K562 (cell line): ENCODE data around the gene LRRC10. TPM values are rescaled to one million over a fixed set of nuclear protein-coding genes. Genes with fewer than 3 reads are reported as not detected.
A peak's percentile ranks its signal among the peaks of the same experiment; 100 is the strongest.

Source experiments
- CHD2 ChIP-seq: IDR thresholded peaks from 2 replicates; pipeline ENCODE4 v1.6.1; 2011; ENCODE audit warnings: low read depth, low read length
- CREB3L1 ChIP-seq: fragments of 450-650 bp; IDR thresholded peaks from 2 replicates; pipeline ENCODE4 v1.6.1; 2014; ENCODE audit warnings: low read depth, mild to moderate bottlenecking, moderate library complexity, borderline replicate concordance
- ETV6 ChIP-seq, 3 experiments: fragments of 150-350 bp in 1 of 3; sonication (generic) in 1 of 3; formaldehyde crosslinking in 1 of 3; IDR thresholded peaks; 2 replicates each; pipeline versions ENCODE4 v1.6.1 to v1.8.0; 2014 to 2022; ENCODE audit warnings: borderline replicate concordance in 2 of 3, low read depth in 2 of 3, antibody characterized with exemption in 1 of 3, low read length in 1 of 3, mild to moderate bottlenecking in 1 of 3, missing genetic modification reagents in 1 of 3
- FOXA1 ChIP-seq: fragments of 450-650 bp; IDR thresholded peaks from 2 replicates; pipeline ENCODE4 v1.6.1; 2016; ENCODE audit warnings: mild to moderate bottlenecking, borderline replicate concordance
- KHSRP ChIP-seq: fragments of 450-650 bp; IDR thresholded peaks from 2 replicates; pipeline ENCODE4 v1.6.1; 2017
- KLF16 ChIP-seq: IDR thresholded peaks from 2 replicates; pipeline ENCODE4 v1.6.1; 2016; ENCODE audit warnings: antibody characterized with exemption
- MTF1 ChIP-seq: fragments of 250-450 bp; sonication (Bioruptor Pico); IDR thresholded peaks from 2 replicates; pipeline ENCODE4 v1.9.0; 2021; ENCODE audit warnings: moderate library complexity, mild to moderate bottlenecking, inconsistent platforms, borderline replicate concordance
- NR4A1 ChIP-seq, 2 experiments: fragments of 250-450 bp in 1 of 2; fragments of 450-650 bp in 1 of 2; sonication (Bioruptor Pico) in 1 of 2; IDR thresholded peaks; 2 replicates each; pipeline versions ENCODE4 v1.4.0 to v1.6.1; 2016 to 2020; ENCODE audit warnings: mild to moderate bottlenecking in 2 of 2, missing compliant biosample characterization in 1 of 2, missing genetic modification characterization in 1 of 2, moderate library complexity in 1 of 2
- RCOR1 ChIP-seq, 2 experiments: IDR thresholded peaks; 2 replicates each; pipeline ENCODE4 v1.6.1; 2012; ENCODE audit warnings: low read depth in 2 of 2, low read length in 2 of 2, borderline replicate concordance in 1 of 2, improper control_type of control experiment in 1 of 2
- SAFB ChIP-seq: fragments of 200-400 bp; formaldehyde crosslinking; IDR thresholded peaks from 2 replicates; pipeline ENCODE4 v1.6.1; 2017; ENCODE audit warnings: low read depth, low read length, borderline replicate concordance
- SPI1 ChIP-seq: IDR thresholded peaks from 2 replicates; pipeline ENCODE4 v1.6.1; 2011; ENCODE audit warnings: low read depth, low read length, control low read depth, borderline replicate concordance
- SRSF1 ChIP-seq: fragments of 200-400 bp; formaldehyde crosslinking; IDR thresholded peaks from 2 replicates; pipeline ENCODE4 v1.6.1; 2017; ENCODE audit warnings: mild to moderate bottlenecking, low read depth, low read length, moderate library complexity
- TAL1 ChIP-seq: fragments of 450-650 bp; IDR thresholded peaks from 2 replicates; pipeline ENCODE4 v1.6.1; 2016; ENCODE audit warnings: mild to moderate bottlenecking
- TEAD4 ChIP-seq, 2 experiments: sonication (generic) in 1 of 2; formaldehyde crosslinking in 1 of 2; IDR thresholded peaks; 2 replicates each; pipeline versions ENCODE4 v1.6.1 to v1.8.0; 2012 to 2022; ENCODE audit warnings: borderline replicate concordance in 1 of 2, inconsistent platforms in 1 of 2, low read length in 1 of 2, mild to moderate bottlenecking in 1 of 2, missing genetic modification reagents in 1 of 2
- ZKSCAN1 ChIP-seq: fragments of 150-350 bp; IDR thresholded peaks from 2 replicates; pipeline ENCODE4 v1.6.1; 2016; ENCODE audit warnings: low read depth, low read length
- polyA plus RNA-seq, 8 experiments: library from polyadenylated mRNA; depleted of rRNA in 4 of 8; stranded (reverse) in 5 of 8; unstranded in 3 of 8; fragments of >200 nt; fragmentation: Nextera tagmentation in 2 of 8; fragmentation: Illumina TruSeq in 1 of 8; extraction: Ambion mirVana in 2 of 8; extraction: Trizol in 1 of 8; gene quantifications; 2 replicates each; pipeline versions ENCODE4 v1.2.1 to v1.2.3, GENCODE V29; 2011 to 2014; ENCODE audit warnings: inconsistent platforms in 1 of 8, missing spikeins in 1 of 8
- total RNA-seq, 7 experiments: library from RNA; depleted of rRNA in 6 of 7; stranded (reverse); fragments of >200 nt in 6 of 7; fragmentation: Illumina TruSeq in 2 of 7; extraction: Trizol in 2 of 7; gene quantifications; 2 replicates each; pipeline versions ENCODE4 v1.2.1 to v1.2.3, GENCODE V29; 2011 to 2021; ENCODE audit warnings: low replicate concordance in 1 of 7
- TF ChIP-seq, protein P1 (sequence below): sonication (generic); formaldehyde crosslinking; IDR thresholded peaks from 2 replicates; pipeline ENCODE4 v1.8.0; 2023; ENCODE audit warnings: missing genetic modification reagents, mild to moderate bottlenecking, borderline replicate concordance
- TF ChIP-seq, protein P2 (sequence below): sonication (generic); formaldehyde crosslinking; IDR thresholded peaks from 2 replicates; pipeline ENCODE4 v1.8.0; 2022; ENCODE audit warnings: mild to moderate bottlenecking, missing genetic modification reagents
- TF ChIP-seq, protein P3 (sequence below): fragments of 250-450 bp; sonication (Bioruptor Pico); IDR thresholded peaks from 2 replicates; pipeline ENCODE4 v1.4.0; 2020; ENCODE audit warnings: borderline replicate concordance

LRRC10 gene
- total and polyA plus RNA-seq, 9 of the 15 experiments (the other 6 are each of a cell fraction or from before 2014, with no cell fraction given), result 0.09 TPM; not detected in 8

DNA sequence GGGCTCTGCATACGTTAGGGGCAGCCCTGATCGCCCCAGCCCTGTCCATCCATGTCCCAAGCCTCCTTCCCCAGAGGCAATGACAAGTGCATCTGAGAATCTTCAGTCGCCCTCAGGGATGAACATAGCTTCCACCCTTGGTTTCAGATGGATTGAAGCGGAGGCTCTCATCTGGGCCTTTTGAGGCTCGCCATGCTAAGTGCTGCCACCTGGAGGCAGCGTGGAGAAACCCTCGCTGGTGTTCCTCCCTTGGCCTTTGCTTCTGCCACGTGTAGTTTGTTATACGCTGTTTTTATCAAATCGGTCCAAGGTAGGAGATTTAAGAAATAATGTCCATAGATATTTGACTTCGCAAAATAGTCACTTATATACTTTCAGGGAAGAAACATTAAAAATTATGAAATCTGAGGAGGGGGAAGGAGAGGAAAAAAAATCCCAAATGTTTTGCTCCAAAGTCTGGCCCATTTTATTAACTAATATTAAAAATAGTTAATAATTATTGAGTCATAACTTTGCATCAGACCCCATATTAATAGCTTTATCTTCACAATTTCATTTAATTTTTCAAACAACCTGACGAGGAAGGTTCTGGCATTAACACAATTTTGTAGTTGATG, 28.8 kb upstream of the LRRC10 start (continued):
- TF ChIP-seq, protein P1, sequence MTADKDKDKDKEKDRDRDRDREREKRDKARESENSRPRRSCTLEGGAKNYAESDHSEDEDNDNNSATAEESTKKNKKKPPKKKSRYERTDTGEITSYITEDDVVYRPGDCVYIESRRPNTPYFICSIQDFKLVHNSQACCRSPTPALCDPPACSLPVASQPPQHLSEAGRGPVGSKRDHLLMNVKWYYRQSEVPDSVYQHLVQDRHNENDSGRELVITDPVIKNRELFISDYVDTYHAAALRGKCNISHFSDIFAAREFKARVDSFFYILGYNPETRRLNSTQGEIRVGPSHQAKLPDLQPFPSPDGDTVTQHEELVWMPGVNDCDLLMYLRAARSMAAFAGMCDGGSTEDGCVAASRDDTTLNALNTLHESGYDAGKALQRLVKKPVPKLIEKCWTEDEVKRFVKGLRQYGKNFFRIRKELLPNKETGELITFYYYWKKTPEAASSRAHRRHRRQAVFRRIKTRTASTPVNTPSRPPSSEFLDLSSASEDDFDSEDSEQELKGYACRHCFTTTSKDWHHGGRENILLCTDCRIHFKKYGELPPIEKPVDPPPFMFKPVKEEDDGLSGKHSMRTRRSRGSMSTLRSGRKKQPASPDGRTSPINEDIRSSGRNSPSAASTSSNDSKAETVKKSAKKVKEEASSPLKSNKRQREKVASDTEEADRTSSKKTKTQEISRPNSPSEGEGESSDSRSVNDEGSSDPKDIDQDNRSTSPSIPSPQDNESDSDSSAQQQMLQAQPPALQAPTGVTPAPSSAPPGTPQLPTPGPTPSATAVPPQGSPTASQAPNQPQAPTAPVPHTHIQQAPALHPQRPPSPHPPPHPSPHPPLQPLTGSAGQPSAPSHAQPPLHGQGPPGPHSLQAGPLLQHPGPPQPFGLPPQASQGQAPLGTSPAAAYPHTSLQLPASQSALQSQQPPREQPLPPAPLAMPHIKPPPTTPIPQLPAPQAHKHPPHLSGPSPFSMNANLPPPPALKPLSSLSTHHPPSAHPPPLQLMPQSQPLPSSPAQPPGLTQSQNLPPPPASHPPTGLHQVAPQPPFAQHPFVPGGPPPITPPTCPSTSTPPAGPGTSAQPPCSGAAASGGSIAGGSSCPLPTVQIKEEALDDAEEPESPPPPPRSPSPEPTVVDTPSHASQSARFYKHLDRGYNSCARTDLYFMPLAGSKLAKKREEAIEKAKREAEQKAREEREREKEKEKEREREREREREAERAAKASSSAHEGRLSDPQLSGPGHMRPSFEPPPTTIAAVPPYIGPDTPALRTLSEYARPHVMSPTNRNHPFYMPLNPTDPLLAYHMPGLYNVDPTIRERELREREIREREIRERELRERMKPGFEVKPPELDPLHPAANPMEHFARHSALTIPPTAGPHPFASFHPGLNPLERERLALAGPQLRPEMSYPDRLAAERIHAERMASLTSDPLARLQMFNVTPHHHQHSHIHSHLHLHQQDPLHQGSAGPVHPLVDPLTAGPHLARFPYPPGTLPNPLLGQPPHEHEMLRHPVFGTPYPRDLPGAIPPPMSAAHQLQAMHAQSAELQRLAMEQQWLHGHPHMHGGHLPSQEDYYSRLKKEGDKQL (CRISPR knock-in tag), result no peak
- no peak for TF ChIP-seq ETV6 (IDR thresholded peaks at IDR 0.05; ENCODE audit: borderline replicate concordance in 1 of 2, low read depth in 2 of 2, low read length in 1 of 2)
- TF ChIP-seq ETV6 (CRISPR knock-in tag; IDR thresholded peaks at IDR 0.05; ENCODE audit: borderline replicate concordance), result no peak
- no peak for TF ChIP-seq MTF1 (CRISPR knock-in tag)
- peak; percentile 19; the same call in 1 of the 2 replicates for TF ChIP-seq TEAD4 (IDR thresholded peaks at IDR 0.05; ENCODE audit: low read length)
- TF ChIP-seq TEAD4 (CRISPR knock-in tag; IDR thresholded peaks at IDR 0.05; ENCODE audit: borderline replicate concordance), result no peak
- peak; percentile 45; the same call in 1 of the 2 replicates for TF ChIP-seq SPI1
- no peak for TF ChIP-seq ZKSCAN1
- TF ChIP-seq, protein P2, sequence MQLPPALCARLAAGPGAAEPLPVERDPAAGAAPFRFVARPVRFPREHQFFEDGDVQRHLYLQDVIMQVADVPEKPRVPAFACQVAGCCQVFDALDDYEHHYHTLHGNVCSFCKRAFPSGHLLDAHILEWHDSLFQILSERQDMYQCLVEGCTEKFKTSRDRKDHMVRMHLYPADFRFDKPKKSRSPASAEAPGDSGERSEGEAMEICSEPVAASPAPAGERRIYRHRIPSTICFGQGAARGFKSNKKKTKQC (CRISPR knock-in tag), result no peak
- no peak for TF ChIP-seq SAFB
- TF ChIP-seq CHD2, result no peak
- no peak for TF ChIP-seq FOXA1
- TF ChIP-seq, protein P3, sequence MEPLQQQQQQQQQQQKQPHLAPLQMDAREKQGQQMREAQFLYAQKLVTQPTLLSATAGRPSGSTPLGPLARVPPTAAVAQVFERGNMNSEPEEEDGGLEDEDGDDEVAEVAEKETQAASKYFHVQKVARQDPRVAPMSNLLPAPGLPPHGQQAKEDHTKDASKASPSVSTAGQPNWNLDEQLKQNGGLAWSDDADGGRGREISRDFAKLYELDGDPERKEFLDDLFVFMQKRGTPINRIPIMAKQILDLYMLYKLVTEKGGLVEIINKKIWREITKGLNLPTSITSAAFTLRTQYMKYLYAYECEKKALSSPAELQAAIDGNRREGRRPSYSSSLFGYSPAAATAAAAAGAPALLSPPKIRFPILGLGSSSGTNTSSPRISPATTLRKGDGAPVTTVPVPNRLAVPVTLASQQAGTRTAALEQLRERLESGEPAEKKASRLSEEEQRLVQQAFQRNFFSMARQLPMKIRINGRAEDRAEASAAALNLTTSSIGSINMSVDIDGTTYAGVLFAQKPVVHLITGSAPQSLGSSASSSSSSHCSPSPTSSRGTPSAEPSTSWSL, result no peak
- no peak for TF ChIP-seq TAL1
- no peak for TF ChIP-seq SRSF1
- no peak for TF ChIP-seq NR4A1 (CRISPR knock-in tag; IDR thresholded peaks at IDR 0.05)
- no peak for TF ChIP-seq NR4A1 (tag; IDR thresholded peaks at IDR 0.05)
- no peak for TF ChIP-seq KHSRP
- no peak for TF ChIP-seq KLF16
- peak in 1 of 2 experiments; percentile 46; a peak in 1 of 4 replicates for TF ChIP-seq RCOR1 (IDR thresholded peaks at IDR 0.05; ENCODE audit: borderline replicate concordance in 1 of 2, low read depth in 2 of 2, low read length in 2 of 2)
- peak; percentile 48; the same call in 1 of the 2 replicates for TF ChIP-seq CREB3L1
